ENCODE measurements around the gene GRPEL1. TPM values are rescaled to one million over a fixed set of nuclear protein-coding genes. Genes with fewer than 3 reads are reported as not detected.

Gene GRPEL1
- total and polyA plus RNA-seq, 4 donors, result 9.8 to 98.1 (median 40.2) TPM

DNA sequence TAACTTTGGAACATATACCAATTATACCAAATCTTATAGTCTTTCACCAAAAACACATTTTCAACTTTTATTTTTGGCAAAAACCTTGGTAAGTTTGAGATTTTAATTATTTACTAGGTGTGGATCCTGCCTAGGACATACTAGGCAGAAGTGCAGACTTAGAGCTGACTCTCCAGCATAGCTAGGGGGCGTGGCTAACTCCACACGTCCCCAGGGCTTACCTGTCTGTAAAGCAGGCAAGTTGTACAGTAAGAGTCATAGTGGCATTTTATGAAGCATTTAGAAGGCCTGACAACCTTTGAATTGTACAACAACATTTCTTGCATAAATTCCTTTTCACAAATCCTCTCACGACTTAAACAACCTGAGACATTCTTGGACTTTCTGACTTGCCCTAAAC is 19.2 kb upstream of the GRPEL1 start:
- WGBS, result 72% methylated on average over 3 of the region's 3 CpGs
- Histone ChIP-seq H3K4me1 (ENCODE audit: control insufficient read depth in 4 of 4, insufficient read depth in 4 of 4, low read length in 3 of 4) (peaks cover 0 to 18% (median 2%) of the 10 kb centered on the region in 4 donors), H3K27me3 (ENCODE audit: control insufficient read depth in 4 of 4, insufficient read depth in 4 of 4, low read length in 3 of 4) (no peaks in the 10 kb centered on the region), H3K9ac (ENCODE audit: low read depth in 1 of 2, low read length in 2 of 2) (no peak overlapping the region), H3K27ac (ENCODE audit: low read depth in 1 of 2, low read length in 2 of 2) (no peak overlapping the region), H3K36me3 (ENCODE audit: control insufficient read depth in 4 of 4, insufficient read depth in 3 of 4, low read depth in 1 of 4, low read length in 3 of 4) (no peaks in the 10 kb centered on the region), H3K4me3 (ENCODE audit: low read depth in 1 of 3, low read length in 3 of 3) (no peak overlapping the region), H3K9me3 (ENCODE audit: control insufficient read depth in 4 of 4, low read length in 3 of 4) (no peaks in the 10 kb centered on the region)
- DNase-seq (ENCODE audit: low spot score), result no peak
- TF ChIP-seq HNF4A (conservative IDR thresholded peaks at IDR 0.05) (no peak), GABPA (IDR thresholded peaks at IDR 0.05 in 1 of 2, conservative IDR thresholded peaks at IDR 0.05 in 1 of 2) (no peak), EGR1 (IDR thresholded peaks at IDR 0.05; ENCODE audit: low read depth in 2 of 2) (no peak), SP1 (IDR thresholded peaks at IDR 0.05) (no peak), JUND (IDR thresholded peaks at IDR 0.05) (no peak)
- TF ChIP-seq, protein P1, sequence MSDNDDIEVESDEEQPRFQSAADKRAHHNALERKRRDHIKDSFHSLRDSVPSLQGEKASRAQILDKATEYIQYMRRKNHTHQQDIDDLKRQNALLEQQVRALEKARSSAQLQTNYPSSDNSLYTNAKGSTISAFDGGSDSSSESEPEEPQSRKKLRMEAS (IDR thresholded peaks at IDR 0.05), result no peak
- TF ChIP-seq, protein P2, sequence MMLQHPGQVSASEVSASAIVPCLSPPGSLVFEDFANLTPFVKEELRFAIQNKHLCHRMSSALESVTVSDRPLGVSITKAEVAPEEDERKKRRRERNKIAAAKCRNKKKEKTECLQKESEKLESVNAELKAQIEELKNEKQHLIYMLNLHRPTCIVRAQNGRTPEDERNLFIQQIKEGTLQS (IDR thresholded peaks at IDR 0.05), result no peak

DNA sequence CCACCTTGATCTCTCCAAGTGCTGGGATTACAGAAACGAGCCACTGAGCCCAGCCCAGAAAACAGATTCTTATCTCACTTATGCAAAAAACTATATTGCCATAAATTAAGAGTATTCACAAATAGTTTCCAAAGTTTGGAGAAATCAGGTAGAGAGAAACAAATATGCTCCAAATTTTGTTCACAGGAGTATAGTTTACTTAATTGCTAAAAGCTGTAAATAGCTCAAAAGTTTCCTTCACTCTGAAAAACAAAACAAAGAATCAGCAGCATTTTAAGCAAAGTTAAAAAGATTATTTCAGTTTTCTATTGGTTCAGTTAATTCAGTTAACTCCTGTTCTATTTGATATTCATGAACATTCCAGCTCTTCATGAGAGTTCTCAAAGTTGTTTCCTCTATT is 18.5 kb upstream of the GRPEL1 start:
- Histone ChIP-seq H3K4me1 (ENCODE audit: control insufficient read depth in 4 of 4, insufficient read depth in 4 of 4, low read length in 3 of 4) (peaks cover 0 to 21% (median 2%) of the 10 kb centered on the region in 4 donors), H3K27me3 (ENCODE audit: control insufficient read depth in 4 of 4, insufficient read depth in 4 of 4, low read length in 3 of 4) (no peaks in the 10 kb centered on the region), H3K27ac (ENCODE audit: low read depth in 1 of 2, low read length in 2 of 2) (no peak overlapping the region), H3K4me3 (ENCODE audit: low read depth in 1 of 3, low read length in 3 of 3) (no peak overlapping the region), H3K9me3 (ENCODE audit: control insufficient read depth in 4 of 4, low read length in 3 of 4) (no peaks in the 10 kb centered on the region), H3K36me3 (ENCODE audit: control insufficient read depth in 4 of 4, insufficient read depth in 3 of 4, low read depth in 1 of 4, low read length in 3 of 4) (no peaks in the 10 kb centered on the region), H3K9ac (ENCODE audit: low read depth in 1 of 2, low read length in 2 of 2) (no peak overlapping the region)
- 33% methylated on average over 1 of the region's 1 CpG for WGBS
- no peak for DNase-seq (ENCODE audit: low spot score)
- no peak for TF ChIP-seq TAF1 (conservative IDR thresholded peaks at IDR 0.05)
- TF ChIP-seq RXRA (IDR thresholded peaks at IDR 0.05), result no peak
- TF ChIP-seq RAD21 (IDR thresholded peaks at IDR 0.05), result no peak
- TF ChIP-seq, protein P3, sequence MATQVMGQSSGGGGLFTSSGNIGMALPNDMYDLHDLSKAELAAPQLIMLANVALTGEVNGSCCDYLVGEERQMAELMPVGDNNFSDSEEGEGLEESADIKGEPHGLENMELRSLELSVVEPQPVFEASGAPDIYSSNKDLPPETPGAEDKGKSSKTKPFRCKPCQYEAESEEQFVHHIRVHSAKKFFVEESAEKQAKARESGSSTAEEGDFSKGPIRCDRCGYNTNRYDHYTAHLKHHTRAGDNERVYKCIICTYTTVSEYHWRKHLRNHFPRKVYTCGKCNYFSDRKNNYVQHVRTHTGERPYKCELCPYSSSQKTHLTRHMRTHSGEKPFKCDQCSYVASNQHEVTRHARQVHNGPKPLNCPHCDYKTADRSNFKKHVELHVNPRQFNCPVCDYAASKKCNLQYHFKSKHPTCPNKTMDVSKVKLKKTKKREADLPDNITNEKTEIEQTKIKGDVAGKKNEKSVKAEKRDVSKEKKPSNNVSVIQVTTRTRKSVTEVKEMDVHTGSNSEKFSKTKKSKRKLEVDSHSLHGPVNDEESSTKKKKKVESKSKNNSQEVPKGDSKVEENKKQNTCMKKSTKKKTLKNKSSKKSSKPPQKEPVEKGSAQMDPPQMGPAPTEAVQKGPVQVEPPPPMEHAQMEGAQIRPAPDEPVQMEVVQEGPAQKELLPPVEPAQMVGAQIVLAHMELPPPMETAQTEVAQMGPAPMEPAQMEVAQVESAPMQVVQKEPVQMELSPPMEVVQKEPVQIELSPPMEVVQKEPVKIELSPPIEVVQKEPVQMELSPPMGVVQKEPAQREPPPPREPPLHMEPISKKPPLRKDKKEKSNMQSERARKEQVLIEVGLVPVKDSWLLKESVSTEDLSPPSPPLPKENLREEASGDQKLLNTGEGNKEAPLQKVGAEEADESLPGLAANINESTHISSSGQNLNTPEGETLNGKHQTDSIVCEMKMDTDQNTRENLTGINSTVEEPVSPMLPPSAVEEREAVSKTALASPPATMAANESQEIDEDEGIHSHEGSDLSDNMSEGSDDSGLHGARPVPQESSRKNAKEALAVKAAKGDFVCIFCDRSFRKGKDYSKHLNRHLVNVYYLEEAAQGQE (IDR thresholded peaks at IDR 0.05), result no peak
- no peak for TF ChIP-seq GABPA (IDR thresholded peaks at IDR 0.05 in 1 of 2, conservative IDR thresholded peaks at IDR 0.05 in 1 of 2)
- TF ChIP-seq, protein P4, sequence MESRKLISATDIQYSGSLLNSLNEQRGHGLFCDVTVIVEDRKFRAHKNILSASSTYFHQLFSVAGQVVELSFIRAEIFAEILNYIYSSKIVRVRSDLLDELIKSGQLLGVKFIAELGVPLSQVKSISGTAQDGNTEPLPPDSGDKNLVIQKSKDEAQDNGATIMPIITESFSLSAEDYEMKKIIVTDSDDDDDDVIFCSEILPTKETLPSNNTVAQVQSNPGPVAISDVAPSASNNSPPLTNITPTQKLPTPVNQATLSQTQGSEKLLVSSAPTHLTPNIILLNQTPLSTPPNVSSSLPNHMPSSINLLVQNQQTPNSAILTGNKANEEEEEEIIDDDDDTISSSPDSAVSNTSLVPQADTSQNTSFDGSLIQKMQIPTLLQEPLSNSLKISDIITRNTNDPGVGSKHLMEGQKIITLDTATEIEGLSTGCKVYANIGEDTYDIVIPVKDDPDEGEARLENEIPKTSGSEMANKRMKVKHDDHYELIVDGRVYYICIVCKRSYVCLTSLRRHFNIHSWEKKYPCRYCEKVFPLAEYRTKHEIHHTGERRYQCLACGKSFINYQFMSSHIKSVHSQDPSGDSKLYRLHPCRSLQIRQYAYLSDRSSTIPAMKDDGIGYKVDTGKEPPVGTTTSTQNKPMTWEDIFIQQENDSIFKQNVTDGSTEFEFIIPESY (IDR thresholded peaks at IDR 0.05), result no peak
- no peak for TF ChIP-seq JUND (IDR thresholded peaks at IDR 0.05)
- TF ChIP-seq FOXA2 (IDR thresholded peaks at IDR 0.05), result no peak
- TF ChIP-seq, protein P1 (IDR thresholded peaks at IDR 0.05), result no peak
- no peak for TF ChIP-seq NR2F2 (IDR thresholded peaks at IDR 0.05)
- no peak for TF ChIP-seq FOXA1 (IDR thresholded peaks at IDR 0.05)
- TF ChIP-seq SP1 (IDR thresholded peaks at IDR 0.05), result no peak
- no peak for TF ChIP-seq HNF4G (IDR thresholded peaks at IDR 0.05)
- no peak for TF ChIP-seq YY1 (IDR thresholded peaks at IDR 0.05)
- TF ChIP-seq HNF4A (conservative IDR thresholded peaks at IDR 0.05), result no peak
- TF ChIP-seq, protein P5, sequence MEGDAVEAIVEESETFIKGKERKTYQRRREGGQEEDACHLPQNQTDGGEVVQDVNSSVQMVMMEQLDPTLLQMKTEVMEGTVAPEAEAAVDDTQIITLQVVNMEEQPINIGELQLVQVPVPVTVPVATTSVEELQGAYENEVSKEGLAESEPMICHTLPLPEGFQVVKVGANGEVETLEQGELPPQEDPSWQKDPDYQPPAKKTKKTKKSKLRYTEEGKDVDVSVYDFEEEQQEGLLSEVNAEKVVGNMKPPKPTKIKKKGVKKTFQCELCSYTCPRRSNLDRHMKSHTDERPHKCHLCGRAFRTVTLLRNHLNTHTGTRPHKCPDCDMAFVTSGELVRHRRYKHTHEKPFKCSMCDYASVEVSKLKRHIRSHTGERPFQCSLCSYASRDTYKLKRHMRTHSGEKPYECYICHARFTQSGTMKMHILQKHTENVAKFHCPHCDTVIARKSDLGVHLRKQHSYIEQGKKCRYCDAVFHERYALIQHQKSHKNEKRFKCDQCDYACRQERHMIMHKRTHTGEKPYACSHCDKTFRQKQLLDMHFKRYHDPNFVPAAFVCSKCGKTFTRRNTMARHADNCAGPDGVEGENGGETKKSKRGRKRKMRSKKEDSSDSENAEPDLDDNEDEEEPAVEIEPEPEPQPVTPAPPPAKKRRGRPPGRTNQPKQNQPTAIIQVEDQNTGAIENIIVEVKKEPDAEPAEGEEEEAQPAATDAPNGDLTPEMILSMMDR (IDR thresholded peaks at IDR 0.05; ENCODE audit: low read depth, low read length, missing input control), result no peak
- TF ChIP-seq, protein P2 (IDR thresholded peaks at IDR 0.05), result no peak
- no peak for TF ChIP-seq EGR1 (IDR thresholded peaks at IDR 0.05; ENCODE audit: low read depth in 2 of 2)
